Liver (tissue), 10 donors: ENCODE data around the gene IL25. TPM values are rescaled to one million over a fixed set of nuclear protein-coding genes. Genes with fewer than 3 reads are reported as not detected.
"Not testable (repeated sequence)": the region's sequence is repeated elsewhere in the genome, so short reads cannot be mapped to it uniquely, and the experiment has no call there.

Source experiments
- DNase-seq: peaks from one replicate; pipeline ENCODE4 v3.0.0-alpha.2; 2017; ENCODE audit warnings: low spot score
- H3K27ac ChIP-seq, 2 donors: one replicate each; pipeline ENCODE4 v1.7.0; 2013; ENCODE audit warnings: inconsistent platforms in 2 of 2, low read length in 2 of 2, control low read depth in 1 of 2, low read depth in 1 of 2, mild to moderate bottlenecking in 1 of 2
- H3K27me3 ChIP-seq, 4 donors: one replicate each; pipeline versions ENCODE4 v1.6.1 to v1.7.0; 2013; ENCODE audit warnings: low read length in 3 of 4, inconsistent platforms in 1 of 4, mild to moderate bottlenecking in 1 of 4, moderate library complexity in 1 of 4; ENCODE audit not compliant: control insufficient read depth in 4 of 4, insufficient read depth in 4 of 4
- H3K36me3 ChIP-seq, 4 donors: one replicate each; pipeline versions ENCODE4 v1.6.1 to v1.7.0; 2013; ENCODE audit warnings: low read length in 3 of 4, mild to moderate bottlenecking in 3 of 4, low read depth in 1 of 4, moderate library complexity in 1 of 4; ENCODE audit not compliant: control insufficient read depth in 4 of 4, insufficient read depth in 3 of 4
- H3K4me1 ChIP-seq, 4 donors: one replicate each; pipeline versions ENCODE4 v1.6.1 to v1.7.0; 2013; ENCODE audit warnings: low read length in 3 of 4, mild to moderate bottlenecking in 3 of 4, moderate library complexity in 1 of 4; ENCODE audit not compliant: control insufficient read depth in 4 of 4, insufficient read depth in 4 of 4
- H3K4me3 ChIP-seq, 3 donors: one replicate each; pipeline versions ENCODE4 v1.6.1 to v1.7.0; 2013; ENCODE audit warnings: low read length in 3 of 3, control low read depth in 1 of 3, low read depth in 1 of 3, mild to moderate bottlenecking in 1 of 3
- H3K9ac ChIP-seq, 2 donors: one replicate each; pipeline ENCODE4 v1.7.0; 2013; ENCODE audit warnings: low read length in 2 of 2, mild to moderate bottlenecking in 2 of 2, moderate library complexity in 2 of 2, control low read depth in 1 of 2, low read depth in 1 of 2
- H3K9me3 ChIP-seq, 4 donors: one replicate each; pipeline versions ENCODE4 v1.6.1 to v1.7.0; 2013; ENCODE audit warnings: low read length in 3 of 4; ENCODE audit not compliant: control insufficient read depth in 4 of 4
- HNF4A ChIP-seq, 2 donors: conservative IDR thresholded peaks; 2 replicates each; pipeline ENCODE4 v1.6.1; 2016; ENCODE audit warnings: antibody characterized with exemption in 2 of 2, mild to moderate bottlenecking in 2 of 2
- TAF1 ChIP-seq: conservative IDR thresholded peaks from 2 replicates; pipeline ENCODE4 v1.6.1; 2016; ENCODE audit warnings: antibody characterized with exemption, mild to moderate bottlenecking
- WGBS: extraction: QIAGEN DNeasy Blood & Tissue Kit; methylation state at CpG from one replicate; pipeline ENCODE4 v1.1.7; 2013; 5-methylcytosine and 5-hydroxymethylcytosine counted together
- polyA plus RNA-seq, 2 donors: library from polyadenylated mRNA; stranded (reverse) in 1 of 2; unstranded in 1 of 2; fragments of 200-250 nt in 1 of 2; fragments of >200 nt in 1 of 2; fragmentation: Nextera tagmentation in 1 of 2; extraction: Ambion mirVana in 1 of 2; gene quantifications; one replicate each; pipeline versions ENCODE4 v1.2.1 to v1.2.3, GENCODE V29; 2013 to 2015
- small RNA-seq: library from RNA; depleted of rRNA; stranded (forward); fragments of <200 nt; gene quantifications from one replicate; pipeline ENCODE3, GENCODE V24; 2014
- total RNA-seq, 2 donors: library from RNA; depleted of rRNA; stranded (reverse); fragments of >200 nt; gene quantifications; one replicate each; pipeline ENCODE4 v1.2.3, GENCODE V29; 2014
- donor health status: healthy.
- donor health status: healthy.
- donor health status: healthy.
- donor health status: healthy.
- donor health status: healthy.

The IL25 gene
- total and polyA plus RNA-seq, 4 donors = not detected

GRCh38 chr14:23425169-23425568 lies 52.6 kb downstream of the IL25 start:
- TF ChIP-seq HNF4A (conservative IDR thresholded peaks at IDR 0.05) = no peak
- no peak for TF ChIP-seq TAF1
- no peak for DNase-seq
- 76% methylated on average over 10 of the region's 10 CpGs for WGBS
- Histone ChIP-seq H3K4me1 (no peaks in the 10 kb centered on the region), H3K9ac (no peak overlapping the region), H3K27me3 (no peaks in the 10 kb centered on the region), H3K36me3 (no peaks in the 10 kb centered on the region), H3K9me3 (no peaks in the 10 kb centered on the region), H3K27ac (no peak overlapping the region), H3K4me3 (no peak overlapping the region)

GRCh38 chr14:23425798-23426197 lies 53.2 kb downstream of the IL25 start:
- DNase-seq, H3K27ac ChIP-seq, H3K9ac ChIP-seq, H3K4me1 ChIP-seq, H3K4me3 ChIP-seq, H3K27me3 ChIP-seq, H3K9me3 ChIP-seq, H3K36me3 ChIP-seq: not testable (repeated sequence)
- WGBS = 88% methylated on average over 6 of the region's 6 CpGs

Small RNA genes lying within 50 kb of the gene (small RNA-seq; reads per million reads assigned to genes)
- not detected for gene MIR208A
- gene MIR208B = not detected

Other genes with a start within 250 kb of the IL25 start
- gene SLC7A8, start 189.1 kb upstream of the IL25 start, total RNA-seq = 1 to 10 TPM; 4.5 to 9.8 TPM
- 1 to 10 TPM; 2.6 to 6.2 TPM for gene SLC7A8, start 189.1 kb upstream of the IL25 start, polyA plus RNA-seq
- under 1 TPM; 0.17 to 0.51 TPM for gene RNF212B, start 134.9 kb upstream of the IL25 start, total RNA-seq
- gene RNF212B, start 134.9 kb upstream of the IL25 start, polyA plus RNA-seq = under 1 TPM in 1 of 2 donors, not detected in 1; 0.06 TPM
- gene HOMEZ, start 86.7 kb upstream of the IL25 start, total RNA-seq = 1 to 10 TPM; 3.4 to 3.5 TPM
- 1 to 10 TPM; 2.8 to 3.3 TPM for gene HOMEZ, start 86.7 kb upstream of the IL25 start, polyA plus RNA-seq
- 1 to 10 TPM; 2.5 to 4.7 TPM for gene PPP1R3E, start 70.0 kb upstream of the IL25 start, total RNA-seq
- gene PPP1R3E, start 70.0 kb upstream of the IL25 start, polyA plus RNA-seq = 1 to 10 TPM; 3.0 to 4.1 TPM
- 10 to 100 TPM; 10.9 to 28.0 TPM for gene BCL2L2, start 66.0 kb upstream of the IL25 start, total RNA-seq
- 10 to 100 TPM in 1 of 2 donors, 1 to 10 TPM in 1; 4.7 to 14.5 TPM for gene BCL2L2, start 66.0 kb upstream of the IL25 start, polyA plus RNA-seq
- gene PABPN1, start 51.4 kb upstream of the IL25 start, total RNA-seq = 10 to 100 TPM; 54.0 to 59.6 TPM
- gene PABPN1, start 51.4 kb upstream of the IL25 start, polyA plus RNA-seq = 10 to 100 TPM; 40.9 to 41.9 TPM
- gene SLC22A17, start 19.9 kb upstream of the IL25 start, total RNA-seq = 10 to 100 TPM in 1 of 2 donors, 1 to 10 TPM in 1; 2.4 to 14.6 TPM
- gene SLC22A17, start 19.9 kb upstream of the IL25 start, polyA plus RNA-seq = 1 to 10 TPM; 1.1 to 2.7 TPM
- gene EFS, start 7.6 kb upstream of the IL25 start, total RNA-seq = under 1 TPM; 0.42 to 0.67 TPM
- gene EFS, start 7.6 kb upstream of the IL25 start, polyA plus RNA-seq = under 1 TPM; 0.10 to 0.69 TPM
- 1 to 10 TPM in 1 of 2 donors, not detected in 1; 5.5 TPM for gene CMTM5, start 4.2 kb downstream of the IL25 start, total RNA-seq
- under 1 TPM in 1 of 2 donors, not detected in 1; 0.22 TPM for gene CMTM5, start 4.2 kb downstream of the IL25 start, polyA plus RNA-seq
- under 1 TPM; 0.05 to 0.17 TPM for gene MYH6, start 35.5 kb downstream of the IL25 start, total RNA-seq
- gene MYH6, start 35.5 kb downstream of the IL25 start, polyA plus RNA-seq = under 1 TPM in 1 of 2 donors, not detected in 1; 0.06 TPM
- gene MYH7, start 62.9 kb downstream of the IL25 start, total RNA-seq = under 1 TPM; 0.05 to 0.42 TPM
- under 1 TPM; 0.02 to 0.03 TPM for gene MYH7, start 62.9 kb downstream of the IL25 start, polyA plus RNA-seq
- gene NGDN, start 96.9 kb downstream of the IL25 start, total RNA-seq = 10 to 100 TPM; 20.4 to 26.9 TPM
- gene NGDN, start 96.9 kb downstream of the IL25 start, polyA plus RNA-seq = 10 to 100 TPM; 18.2 to 25.4 TPM
- under 1 TPM; 0.08 to 0.14 TPM for gene ZFHX2, start 179.0 kb downstream of the IL25 start, total RNA-seq
- gene ZFHX2, start 179.0 kb downstream of the IL25 start, polyA plus RNA-seq = under 1 TPM; 0.06 to 0.12 TPM
- 10 to 100 TPM in 1 of 2 donors, 1 to 10 TPM in 1; 7.3 to 19.8 TPM for gene THTPA, start 183.5 kb downstream of the IL25 start, total RNA-seq
- 10 to 100 TPM in 1 of 2 donors, 1 to 10 TPM in 1; 9.6 to 10.2 TPM for gene THTPA, start 183.5 kb downstream of the IL25 start, polyA plus RNA-seq
- gene AP1G2, start 195.0 kb downstream of the IL25 start, total RNA-seq = 10 to 100 TPM; 14.8 to 19.7 TPM
- gene AP1G2, start 195.0 kb downstream of the IL25 start, polyA plus RNA-seq = 10 to 100 TPM; 12.4 to 26.6 TPM
- under 1 TPM; 0.08 to 0.23 TPM for gene JPH4, start 206.0 kb downstream of the IL25 start, total RNA-seq
- under 1 TPM; 0.07 to 0.24 TPM for gene JPH4, start 206.0 kb downstream of the IL25 start, polyA plus RNA-seq